Ishikawa (cell line): ENCODE data around the gene KIAA0513.

ENCODE experiments used
- CEBPB ChIP-seq: IDR thresholded peaks from 2 replicates; pipeline ENCODE4 v1.6.1; 2012
- CREB1 ChIP-seq: IDR thresholded peaks from 2 replicates; pipeline ENCODE4 v1.6.1; 2012; ENCODE audit warnings: low read depth
- EP300 ChIP-seq: IDR thresholded peaks from 2 replicates; pipeline ENCODE4 v1.6.1; 2012; ENCODE audit warnings: borderline replicate concordance
- FOXM1 ChIP-seq: IDR thresholded peaks from 2 replicates; pipeline ENCODE4 v1.6.1; 2012; ENCODE audit warnings: low read depth, borderline replicate concordance
- RAD21 ChIP-seq: IDR thresholded peaks from 2 replicates; pipeline ENCODE4 v1.6.1; 2012; ENCODE audit warnings: low read depth
- TAF1 ChIP-seq: IDR thresholded peaks from 2 replicates; pipeline ENCODE4 v1.6.1; 2012; ENCODE audit warnings: low read depth, mild to moderate bottlenecking
- TEAD4 ChIP-seq: IDR thresholded peaks from 2 replicates; pipeline ENCODE4 v1.6.1; 2012
- TF ChIP-seq, protein P1 (sequence below): IDR thresholded peaks from 2 replicates; pipeline ENCODE4 v1.6.1; 2012

DNA sequence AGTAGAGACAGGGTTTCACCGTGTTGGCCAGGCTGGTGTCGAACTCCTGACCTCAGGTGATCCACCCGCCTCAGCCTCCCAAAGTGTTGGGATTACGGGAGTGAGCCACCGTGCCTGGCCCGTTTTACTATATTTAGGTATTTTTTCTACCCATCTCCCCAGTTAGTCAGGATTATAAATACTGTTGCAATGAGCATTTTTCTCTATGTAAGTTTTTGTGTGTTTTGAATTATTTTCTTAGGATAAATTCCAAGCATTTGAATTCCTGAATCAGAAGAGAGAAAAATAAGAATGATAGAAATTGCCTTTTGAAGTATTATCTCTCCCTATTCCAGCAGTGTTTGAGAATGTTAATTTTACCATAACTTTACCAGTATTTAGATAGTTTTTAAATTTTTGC is 36.6 kb downstream of the KIAA0513 start:
- TF ChIP-seq TEAD4 (no peak), EP300 (no peak), CREB1 (no peak), TAF1 (no peak), RAD21 (no peak), CEBPB (no peak), FOXM1 (no peak)
- TF ChIP-seq, protein P1, sequence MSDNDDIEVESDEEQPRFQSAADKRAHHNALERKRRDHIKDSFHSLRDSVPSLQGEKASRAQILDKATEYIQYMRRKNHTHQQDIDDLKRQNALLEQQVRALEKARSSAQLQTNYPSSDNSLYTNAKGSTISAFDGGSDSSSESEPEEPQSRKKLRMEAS: no peak
